Testis (tissue), 3 donors: Measurements from ENCODE around the gene PEX7. TPM values are rescaled to one million over a fixed set of nuclear protein-coding genes. Genes with fewer than 3 reads are reported as not detected.
"Not testable (repeated sequence)": the region's sequence is repeated elsewhere in the genome, so short reads cannot be mapped to it uniquely, and the experiment has no call there.

Experiments used
- DNase-seq: peaks from one replicate; pipeline ENCODE4 v3.0.0-alpha.2; 2019
- H3K27ac ChIP-seq, 2 donors: fragments of 200-600 bp; sonication (generic); one replicate each; pipeline ENCODE4 v1.5.1; 2019
- H3K27me3 ChIP-seq: fragments of 200-600 bp; sonication (generic); one replicate; pipeline ENCODE4 v1.5.1; 2019
- H3K36me3 ChIP-seq: fragments of 200-600 bp; sonication (generic); one replicate; pipeline ENCODE4 v1.5.1; 2017; ENCODE audit warnings: low read depth; ENCODE audit errors: missing control alignments
- H3K4me1 ChIP-seq: fragments of 200-600 bp; sonication (generic); one replicate; pipeline ENCODE4 v1.5.1; 2019
- H3K4me3 ChIP-seq, 2 donors: fragments of 200-600 bp; sonication (generic); one replicate each; pipeline ENCODE4 v1.5.1; 2017 to 2019
- H3K9me3 ChIP-seq: fragments of 200-600 bp; sonication (generic); one replicate; pipeline ENCODE4 v1.5.1; 2017
- POLR2A ChIP-seq: fragments of 450-650 bp; IDR thresholded peaks from one replicate; pipeline ENCODE4 v1.6.1; 2017; ENCODE audit warnings: antibody characterized with exemption, mild to moderate bottlenecking, moderate library complexity
- WGBS, 2 donors: methylation state at CpG; one replicate each; pipeline ENCODE4 v1.1.5; 2018; 5-methylcytosine and 5-hydroxymethylcytosine counted together
- intact Hi-C: fragments of 100-400 bp; cut with DNase I; formaldehyde crosslinking; loops from one replicate; pipeline ENCODE4 v1.15.1; 2023; ENCODE audit warnings: low total_unique reads
- polyA plus RNA-seq: library from polyadenylated mRNA; stranded (reverse); fragments of 350-450 nt; fragmentation: Illumina TruSeq; extraction: RNeasy Lipid Tissue Mini Kit (QIAGEN cat#74804); gene quantifications from one replicate; pipeline ENCODE4 v1.2.3, GENCODE V29; 2014; ENCODE audit warnings: low read depth, low replicate concordance; ENCODE audit not compliant: insufficient read depth
- total RNA-seq, 2 donors: library from RNA; depleted of rRNA; stranded (reverse); fragments of >200 nt; gene quantifications; one replicate each; pipeline ENCODE4 v1.2.3, GENCODE V29; 2016
- TF ChIP-seq, protein P1 (sequence below), 3 experiments: fragments of 450-650 bp in 2 of 3; fragments of 200-600 bp in 1 of 3; sonication (generic) in 1 of 3; IDR thresholded peaks; one replicate each; pipeline ENCODE4 v1.5.1; 2016 to 2019; ENCODE audit warnings: antibody characterized with exemption in 3 of 3, mild to moderate bottlenecking in 2 of 3, moderate library complexity in 1 of 3

Gene PEX7
- total and polyA plus RNA-seq, 3 donors from 2014 or later = 16.6 to 28.6 (median 18.5) TPM

DNA sequence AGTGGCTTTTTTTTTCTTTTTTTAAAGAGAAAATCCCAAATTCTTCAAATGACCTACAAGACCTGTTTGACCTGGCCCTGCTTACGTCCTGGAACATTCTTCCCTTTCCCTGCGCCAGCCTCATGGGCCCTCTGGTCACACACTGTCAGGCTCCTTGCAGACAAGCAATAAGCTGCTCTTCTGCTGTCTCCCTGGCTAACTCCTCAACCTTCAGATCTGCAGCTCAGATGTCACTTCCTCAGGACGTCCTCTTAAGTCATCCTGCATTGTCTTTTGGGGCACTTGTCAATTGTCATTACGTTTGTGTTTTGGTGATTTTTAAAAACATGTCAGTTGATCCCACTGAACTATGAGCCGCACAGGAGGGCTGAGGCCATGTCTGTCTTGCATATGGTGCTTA, 70.8 kb downstream of the PEX7 start:
- no peak for DNase-seq
- intact Hi-C loops = no loop called here
- Histone ChIP-seq H3K9me3 (no peaks in the 10 kb centered on the region), H3K36me3 (no peaks in the 10 kb centered on the region), H3K4me1 (no peaks in the 10 kb centered on the region), H3K27me3 (no peaks in the 10 kb centered on the region), H3K4me3 (no peak overlapping the region), H3K27ac (no peak overlapping the region)
- TF ChIP-seq, protein P1, sequence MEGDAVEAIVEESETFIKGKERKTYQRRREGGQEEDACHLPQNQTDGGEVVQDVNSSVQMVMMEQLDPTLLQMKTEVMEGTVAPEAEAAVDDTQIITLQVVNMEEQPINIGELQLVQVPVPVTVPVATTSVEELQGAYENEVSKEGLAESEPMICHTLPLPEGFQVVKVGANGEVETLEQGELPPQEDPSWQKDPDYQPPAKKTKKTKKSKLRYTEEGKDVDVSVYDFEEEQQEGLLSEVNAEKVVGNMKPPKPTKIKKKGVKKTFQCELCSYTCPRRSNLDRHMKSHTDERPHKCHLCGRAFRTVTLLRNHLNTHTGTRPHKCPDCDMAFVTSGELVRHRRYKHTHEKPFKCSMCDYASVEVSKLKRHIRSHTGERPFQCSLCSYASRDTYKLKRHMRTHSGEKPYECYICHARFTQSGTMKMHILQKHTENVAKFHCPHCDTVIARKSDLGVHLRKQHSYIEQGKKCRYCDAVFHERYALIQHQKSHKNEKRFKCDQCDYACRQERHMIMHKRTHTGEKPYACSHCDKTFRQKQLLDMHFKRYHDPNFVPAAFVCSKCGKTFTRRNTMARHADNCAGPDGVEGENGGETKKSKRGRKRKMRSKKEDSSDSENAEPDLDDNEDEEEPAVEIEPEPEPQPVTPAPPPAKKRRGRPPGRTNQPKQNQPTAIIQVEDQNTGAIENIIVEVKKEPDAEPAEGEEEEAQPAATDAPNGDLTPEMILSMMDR (IDR thresholded peaks at IDR 0.05) = no peak
- TF ChIP-seq POLR2A = no peak
- WGBS, 2 donors = 85 to 95% methylated on average over 5 of the region's 5 CpGs

GRCh38 chr6:136895901-136896300, 73.5 kb downstream of the PEX7 start:
- no peak for TF ChIP-seq POLR2A
- TF ChIP-seq, protein P1 (IDR thresholded peaks at IDR 0.05) = no peak
- intact Hi-C loops = no loop called here

GRCh38 chr6:136897071-136897470, 74.7 kb downstream of the PEX7 start:
- TF ChIP-seq, protein P1 (IDR thresholded peaks at IDR 0.05) = no peak
- TF ChIP-seq POLR2A = no peak
- no peak overlapping the region for H3K4me3 ChIP-seq
- no peaks in the 10 kb centered on the region for H3K9me3 ChIP-seq
- no peak for DNase-seq
- H3K36me3 ChIP-seq = no peaks in the 10 kb centered on the region
- WGBS, 2 donors = 37 to 94% methylated on average over 1 of the region's 1 CpG
- H3K27me3 ChIP-seq = no peaks in the 10 kb centered on the region
- intact Hi-C loops = no loop called here
- H3K4me1 ChIP-seq = peaks cover 2% of the 10 kb centered on the region
- H3K27ac ChIP-seq = no peak overlapping the region

More at GRCh38 chr6:136895901-136896300, 73.5 kb downstream of the PEX7 start:
- Histone ChIP-seq H3K36me3 (no peaks in the 10 kb centered on the region), H3K27ac (no peak overlapping the region), H3K4me3 (no peak overlapping the region), H3K27me3 (no peaks in the 10 kb centered on the region), H3K4me1 (no peaks in the 10 kb centered on the region), H3K9me3 (no peaks in the 10 kb centered on the region)
- 48 to 59% methylated on average over 3 of the region's 3 CpGs for WGBS, 2 donors
- DNase-seq = no peak

DNA sequence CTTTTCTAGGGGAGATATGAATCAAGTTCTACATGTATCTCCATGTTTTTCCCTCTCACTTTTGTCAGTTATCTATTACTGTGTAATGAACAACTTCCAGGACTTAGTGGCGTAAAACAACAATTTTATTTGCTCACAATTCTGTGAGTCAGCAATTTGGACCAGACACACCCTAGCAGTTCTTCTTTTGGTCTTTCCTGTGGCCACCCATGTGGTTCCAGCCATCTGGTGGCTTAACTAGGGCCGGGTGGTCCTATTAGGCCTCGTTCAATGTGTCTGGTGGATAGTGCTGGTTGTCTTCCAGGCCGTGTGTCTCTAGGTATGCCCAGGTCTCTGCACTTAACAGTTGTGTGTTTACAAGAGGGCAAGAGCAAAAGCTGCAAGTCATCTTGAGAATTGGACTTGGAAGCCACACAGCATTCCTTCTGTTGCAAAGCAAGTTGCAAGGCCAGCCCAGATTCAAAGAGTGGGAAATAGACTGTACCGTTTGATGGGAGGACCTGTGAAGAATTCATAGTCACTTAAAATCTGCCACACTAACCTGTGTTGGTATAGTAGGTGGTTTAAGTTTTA, 78.9 kb downstream of the PEX7 start:
- Histone ChIP-seq H3K4me1 (peaks cover 4% of the 10 kb centered on the region), H3K27ac (no peak overlapping the region), H3K36me3 (no peaks in the 10 kb centered on the region), H3K27me3 (no peaks in the 10 kb centered on the region), H3K9me3 (no peaks in the 10 kb centered on the region), H3K4me3 (no peak overlapping the region)
- no peak for DNase-seq
- no peak for TF ChIP-seq POLR2A
- TF ChIP-seq, protein P1 (IDR thresholded peaks at IDR 0.05) = no peak
- 70 to 78% methylated on average over 5 of the region's 5 CpGs for whole genome bisulfite sequencing, 2 donors
- intact Hi-C loops = no loop called here

- H3K9me3 ChIP-seq, intact Hi-C loops, H3K36me3 ChIP-seq, H3K4me1 ChIP-seq, H3K27me3 ChIP-seq, H3K4me3 ChIP-seq, H3K27ac ChIP-seq, DNase-seq: not testable (repeated sequence)
- WGBS, 2 donors = 95 to 96% methylated on average over 3 of the region's 3 CpGs
These were observed 82.1 kb downstream of the PEX7 start for GRCh38 chr6:136904477-136904876.
